ENCODE results near the gene SART1.

DNA sequence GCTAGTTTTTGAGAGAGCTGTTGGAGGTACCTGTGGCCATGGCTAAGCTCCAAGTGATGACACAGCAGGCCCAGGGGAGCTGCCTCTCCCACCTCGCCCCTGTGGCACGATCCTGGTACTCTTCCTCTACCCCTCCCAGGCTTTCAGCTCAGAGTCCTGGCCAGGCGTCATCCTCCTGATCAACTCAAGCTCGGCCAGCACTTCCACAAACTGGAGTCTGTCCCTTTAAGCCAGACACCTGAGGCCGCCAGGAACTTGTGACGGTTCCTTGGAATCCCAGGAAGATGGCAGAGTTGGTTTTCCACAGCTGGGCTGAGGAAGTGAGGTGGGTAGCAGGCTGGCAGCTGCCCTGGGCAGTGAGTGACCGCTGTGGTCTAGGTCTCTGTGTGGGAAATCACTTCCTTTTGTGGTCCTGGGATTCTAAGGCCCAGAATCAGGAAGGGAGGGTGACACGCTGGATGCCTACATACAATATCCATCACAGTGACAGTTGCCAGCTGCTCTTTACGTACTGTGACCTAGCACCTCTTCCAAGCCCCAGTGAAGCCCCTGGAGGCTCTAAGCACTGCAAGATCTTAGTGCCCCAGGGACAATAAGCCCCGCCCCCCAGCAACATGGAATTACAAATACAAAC, 47.1 kb downstream of the SART1 start:
- TF ChIP-seq, protein P1, sequence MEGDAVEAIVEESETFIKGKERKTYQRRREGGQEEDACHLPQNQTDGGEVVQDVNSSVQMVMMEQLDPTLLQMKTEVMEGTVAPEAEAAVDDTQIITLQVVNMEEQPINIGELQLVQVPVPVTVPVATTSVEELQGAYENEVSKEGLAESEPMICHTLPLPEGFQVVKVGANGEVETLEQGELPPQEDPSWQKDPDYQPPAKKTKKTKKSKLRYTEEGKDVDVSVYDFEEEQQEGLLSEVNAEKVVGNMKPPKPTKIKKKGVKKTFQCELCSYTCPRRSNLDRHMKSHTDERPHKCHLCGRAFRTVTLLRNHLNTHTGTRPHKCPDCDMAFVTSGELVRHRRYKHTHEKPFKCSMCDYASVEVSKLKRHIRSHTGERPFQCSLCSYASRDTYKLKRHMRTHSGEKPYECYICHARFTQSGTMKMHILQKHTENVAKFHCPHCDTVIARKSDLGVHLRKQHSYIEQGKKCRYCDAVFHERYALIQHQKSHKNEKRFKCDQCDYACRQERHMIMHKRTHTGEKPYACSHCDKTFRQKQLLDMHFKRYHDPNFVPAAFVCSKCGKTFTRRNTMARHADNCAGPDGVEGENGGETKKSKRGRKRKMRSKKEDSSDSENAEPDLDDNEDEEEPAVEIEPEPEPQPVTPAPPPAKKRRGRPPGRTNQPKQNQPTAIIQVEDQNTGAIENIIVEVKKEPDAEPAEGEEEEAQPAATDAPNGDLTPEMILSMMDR (IDR thresholded peaks at IDR 0.05; ENCODE audit: low read length) = no peak
- no peak for TF ChIP-seq EZH2 (IDR thresholded peaks at IDR 0.05; ENCODE audit: borderline replicate concordance, low read length)

All from OCI-LY1 (cell line).